Measurements from ENCODE around the gene ADIRF.
"Not testable (repeated sequence)": the region's sequence is repeated elsewhere in the genome, so short reads cannot be mapped to it uniquely, and the experiment has no call there.

Gene ADIRF

DNA sequence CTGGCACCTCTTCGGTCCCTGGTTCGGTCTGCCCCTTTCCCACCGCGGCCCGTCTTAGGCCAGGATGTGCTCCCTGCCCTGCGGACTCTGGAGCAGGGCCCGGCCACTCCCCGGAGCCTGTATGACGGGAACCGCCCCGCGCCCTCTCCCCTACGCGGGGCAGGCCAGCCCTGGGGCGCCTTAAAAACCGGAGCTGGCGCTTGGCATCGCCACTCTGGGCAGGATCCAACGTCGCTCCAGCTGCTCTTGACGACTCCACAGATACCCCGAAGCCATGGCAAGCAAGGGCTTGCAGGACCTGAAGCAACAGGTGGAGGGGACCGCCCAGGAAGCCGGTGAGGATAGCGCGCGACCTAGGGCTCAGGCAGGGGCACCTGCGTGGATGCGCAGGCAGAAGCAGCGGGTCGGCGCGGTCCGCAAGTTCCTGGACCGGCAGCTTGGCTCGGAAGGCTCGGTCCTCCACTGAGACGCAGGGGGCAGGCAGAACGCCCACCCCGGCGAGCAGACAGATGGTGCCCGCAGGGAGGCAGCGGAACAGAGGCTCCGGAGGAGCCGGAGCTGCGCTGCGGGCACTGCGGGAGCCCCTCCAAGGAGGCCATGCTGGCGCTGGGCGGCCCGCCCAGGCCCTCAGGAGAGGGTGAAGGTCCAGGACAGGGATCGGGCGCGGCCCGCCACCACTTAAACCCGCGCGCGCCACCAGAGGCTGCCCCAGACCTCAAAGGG is at the start of gene ADIRF:
TSS of gene ADIRF (plus strand) at position 212 of the 723 bp plus-strand sequence. CDS start at position 275, 63 bp downstream.
- no peak for DNase-seq

DNA sequence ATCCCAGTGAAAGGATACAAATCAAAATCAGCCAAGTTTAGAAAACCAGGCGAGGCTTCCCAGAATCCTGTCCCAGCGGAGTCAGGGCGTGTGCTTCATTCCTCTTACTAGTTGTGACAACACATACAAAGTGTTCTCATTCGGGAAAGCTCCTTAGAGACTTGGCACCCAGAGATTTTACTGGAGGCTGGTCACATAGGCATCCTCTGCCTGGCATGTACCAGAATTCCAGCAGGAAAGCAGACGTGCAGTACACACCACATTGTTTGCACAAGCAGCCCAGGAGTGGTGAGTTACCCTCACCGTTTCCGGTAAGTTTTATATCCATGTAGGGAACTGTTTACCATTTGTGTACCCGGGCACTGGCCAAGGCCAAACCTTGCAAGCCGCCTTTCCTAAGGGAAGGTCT is 45.7 kb upstream of the ADIRF start:
- no peak for DNase-seq

DNA sequence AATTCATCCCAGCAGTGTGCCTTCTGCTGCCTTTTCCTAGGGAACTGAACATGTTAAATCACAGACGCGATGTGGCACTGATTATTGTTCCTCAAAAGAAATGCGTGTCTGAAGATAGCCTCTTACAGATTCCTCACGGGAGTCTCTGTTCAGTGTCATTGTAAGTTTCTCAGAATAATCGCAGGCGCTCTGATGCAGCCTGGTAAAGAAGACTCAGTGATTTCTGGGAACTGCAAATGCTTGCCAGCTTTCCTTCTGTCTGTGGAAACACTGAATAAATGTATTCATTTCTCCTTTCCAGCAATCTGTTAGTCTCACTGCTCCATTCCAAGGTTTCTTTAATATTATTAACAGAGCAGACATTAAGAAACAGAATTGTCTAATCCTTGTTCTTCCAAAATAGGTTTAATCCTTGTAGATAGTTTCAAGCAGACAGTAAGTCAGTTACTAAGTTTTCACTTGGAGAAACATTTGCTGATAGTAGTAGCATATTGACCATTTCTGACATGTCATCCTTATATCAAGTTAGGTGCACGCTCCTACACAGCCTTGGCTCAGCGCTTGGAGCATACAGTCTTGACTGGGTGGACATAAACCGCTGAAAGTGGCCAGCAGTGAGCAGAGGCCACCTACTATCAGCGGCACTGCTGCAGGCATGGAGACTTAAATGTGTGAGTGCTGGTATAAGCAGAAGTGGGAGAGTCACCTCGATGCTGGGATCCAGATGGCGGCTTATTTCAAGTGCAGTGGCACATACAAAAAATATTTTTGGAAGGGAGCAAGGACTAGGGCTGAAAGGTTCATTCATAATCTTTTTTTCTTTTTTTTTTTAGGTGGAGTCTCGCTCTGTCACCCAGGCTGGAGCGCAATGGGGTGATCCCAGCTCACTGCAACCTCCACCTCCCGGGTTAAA is 38.6 kb upstream of the ADIRF start:
- no peak for DNase-seq

DNA sequence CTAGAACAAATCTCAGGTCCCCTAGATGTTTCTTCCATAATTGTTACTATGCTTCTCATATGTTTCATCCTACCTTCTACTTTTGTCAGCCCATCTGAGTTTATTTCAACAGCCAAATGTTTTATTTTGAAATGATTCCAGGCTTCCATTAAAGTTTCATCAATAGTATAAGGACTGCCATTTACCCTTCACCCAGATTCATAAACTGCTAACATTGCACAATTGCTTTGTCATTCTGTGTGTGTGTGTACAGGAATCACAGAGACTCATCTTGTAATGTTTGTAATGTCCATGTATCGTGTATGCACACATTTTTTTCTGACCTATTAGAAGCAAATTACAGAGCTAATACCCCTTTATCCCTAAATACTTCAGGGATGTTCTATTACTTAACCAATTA is 36.4 kb upstream of the ADIRF start:
- no peak for DNase-seq

DNA sequence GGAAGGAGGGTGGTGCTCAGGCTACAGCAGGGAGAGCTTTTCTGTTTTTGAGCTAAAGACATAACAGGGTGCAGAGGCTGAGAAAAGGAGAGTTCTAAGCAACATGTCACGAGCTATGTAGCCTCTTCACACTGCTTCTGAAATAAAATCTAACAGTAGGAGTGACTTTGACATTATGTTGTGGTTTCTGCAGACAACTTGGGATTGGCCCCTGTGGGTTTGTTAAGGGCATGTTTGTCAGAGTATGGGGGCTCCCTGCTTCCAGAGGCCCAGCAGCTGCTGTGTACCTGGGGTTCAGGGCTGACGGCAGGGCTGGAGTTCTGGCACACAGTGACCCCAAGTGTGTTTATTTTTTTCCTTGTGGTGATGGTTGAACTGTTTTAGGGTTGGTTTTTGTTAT is 35.6 kb upstream of the ADIRF start:
- DNase-seq, result no peak

DNA sequence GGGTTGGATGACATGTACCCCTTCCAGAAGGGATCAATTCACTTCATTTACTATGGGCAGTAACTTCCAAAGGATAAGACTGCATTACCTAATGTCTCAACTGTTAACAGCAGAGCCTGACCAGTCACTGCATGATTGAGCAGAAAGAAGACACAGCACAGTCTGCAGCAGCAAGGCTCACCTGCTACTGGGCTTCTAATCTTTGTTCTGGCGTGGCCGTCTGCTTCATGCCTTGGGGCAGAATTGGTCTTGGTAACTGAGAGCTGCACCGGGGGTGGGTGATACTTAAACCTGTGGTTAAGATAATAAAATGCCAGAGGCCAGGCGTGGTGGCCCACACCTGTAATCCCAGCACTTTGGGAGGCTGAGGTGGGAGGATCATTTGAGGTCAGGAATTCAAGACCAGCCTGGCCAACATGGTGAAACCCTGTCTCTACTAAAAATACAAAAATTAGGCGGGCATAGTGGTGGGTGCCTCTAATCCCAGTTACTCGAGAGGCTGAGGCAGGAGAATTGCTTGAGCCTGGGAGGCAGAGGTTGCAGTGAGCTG is 34.0 kb upstream of the ADIRF start:
- DNase-seq, result not testable (repeated sequence)

DNA sequence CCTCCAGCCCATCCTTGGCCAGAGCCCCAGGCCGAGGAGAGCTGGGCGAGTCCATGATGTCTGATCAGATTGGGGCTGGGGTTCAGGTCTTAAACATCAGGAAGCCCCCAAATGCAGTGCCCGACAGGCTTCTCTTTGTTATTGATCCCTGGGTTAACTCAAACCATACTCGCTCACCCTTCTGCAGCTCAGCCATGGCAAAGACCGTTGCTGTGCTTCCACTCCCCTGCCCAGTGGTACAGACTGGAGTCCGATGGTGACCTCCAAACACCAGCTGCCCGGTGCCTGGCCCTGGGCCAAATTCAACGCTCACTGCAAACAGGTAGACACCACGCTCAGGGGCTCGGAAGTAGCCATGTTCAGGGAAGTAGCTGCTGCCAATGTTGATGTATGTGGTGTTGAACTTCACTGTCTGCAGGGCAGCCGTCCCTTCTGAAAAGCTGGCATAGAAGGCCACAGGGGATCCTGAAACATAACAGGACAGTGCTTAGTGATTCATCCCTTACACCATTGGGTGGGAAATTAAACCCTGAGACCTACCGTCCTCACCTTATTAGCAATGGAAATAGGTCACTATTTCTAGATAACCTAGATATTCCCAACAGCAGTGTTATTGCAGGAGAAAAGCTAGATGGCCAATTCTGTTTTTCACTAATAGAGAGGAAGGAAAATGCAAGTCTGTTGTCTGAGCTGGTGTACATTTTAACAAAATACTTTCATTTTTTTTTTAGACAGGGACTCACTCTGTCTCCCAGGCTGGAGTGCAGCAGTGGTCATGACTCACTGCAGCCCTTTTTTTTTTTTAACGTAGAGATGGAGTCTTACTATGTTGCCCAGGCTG is 31.4 kb upstream of the ADIRF start:
- DNase-seq, result no peak

DNA sequence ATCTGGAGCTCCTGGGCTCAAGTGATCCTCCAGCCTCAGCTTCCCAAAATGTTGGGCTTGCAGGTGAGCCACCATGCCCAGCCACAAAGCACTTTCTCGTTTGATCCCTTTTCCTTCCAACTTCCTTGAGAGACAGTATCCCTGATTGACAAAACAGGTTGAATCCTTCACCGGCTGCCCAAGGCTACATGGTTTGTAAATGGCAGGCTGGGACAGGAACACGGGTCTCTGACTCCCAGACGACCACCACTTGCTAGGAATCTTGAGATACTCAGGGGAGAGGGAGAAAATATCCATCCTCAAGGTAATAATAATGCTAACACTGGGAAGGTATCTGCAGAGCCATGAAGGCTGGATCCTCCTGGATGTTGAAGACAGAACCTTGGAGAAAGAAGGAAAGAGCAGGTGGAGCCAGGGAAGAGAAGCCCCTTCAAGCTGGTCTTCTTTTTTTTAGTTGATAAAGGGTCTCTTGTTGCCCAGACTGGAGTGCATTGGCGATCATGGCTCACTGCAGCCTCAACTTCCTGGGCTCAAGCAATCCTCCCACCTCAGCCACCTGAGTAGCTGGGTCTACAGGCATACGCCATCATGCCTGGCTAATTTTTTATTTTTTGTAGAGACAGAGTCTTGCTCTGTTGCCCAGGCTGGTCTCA is 30.7 kb upstream of the ADIRF start:
- DNase-seq, result no peak

DNA sequence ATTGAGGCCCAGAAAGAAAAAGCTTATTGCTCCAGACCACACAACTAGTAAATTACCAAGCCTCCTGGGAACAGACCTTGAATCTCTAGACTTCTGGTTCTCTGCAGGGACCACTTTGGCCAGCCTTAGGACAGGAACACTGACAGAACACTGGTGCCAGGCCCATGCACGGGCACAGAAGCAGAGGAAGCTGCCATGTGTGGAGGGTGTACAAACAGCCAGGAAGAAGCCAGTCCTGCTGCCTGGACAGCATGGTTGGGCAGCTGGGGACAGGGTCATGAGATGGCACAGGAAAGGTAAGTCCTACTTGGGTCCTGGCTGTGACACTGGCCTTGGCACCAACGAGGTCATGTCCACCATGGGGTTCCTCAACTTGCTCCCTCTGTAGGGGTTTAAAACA is 30.0 kb upstream of the ADIRF start:
- DNase-seq, result no peak

DNA sequence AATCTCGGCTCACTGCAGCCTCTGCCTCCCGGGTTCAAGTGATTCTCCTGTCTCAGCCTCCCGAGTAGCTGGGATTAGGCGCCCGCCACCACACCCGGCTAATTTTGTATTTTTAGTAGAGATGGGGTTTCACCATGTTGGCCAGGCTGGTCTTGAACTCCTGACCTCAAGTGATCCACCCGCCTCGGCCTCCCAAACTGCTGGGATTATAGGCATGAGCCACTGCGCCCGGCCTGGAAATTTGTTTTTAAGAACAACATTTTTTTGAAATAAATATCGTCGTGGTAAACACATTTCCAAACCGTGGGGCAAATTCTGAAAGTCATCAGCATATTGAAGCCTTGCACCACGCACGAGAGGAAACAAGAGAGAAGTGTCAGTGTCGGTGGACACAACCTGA is 28.2 kb upstream of the ADIRF start:
- DNase-seq, result not testable (repeated sequence)

DNA sequence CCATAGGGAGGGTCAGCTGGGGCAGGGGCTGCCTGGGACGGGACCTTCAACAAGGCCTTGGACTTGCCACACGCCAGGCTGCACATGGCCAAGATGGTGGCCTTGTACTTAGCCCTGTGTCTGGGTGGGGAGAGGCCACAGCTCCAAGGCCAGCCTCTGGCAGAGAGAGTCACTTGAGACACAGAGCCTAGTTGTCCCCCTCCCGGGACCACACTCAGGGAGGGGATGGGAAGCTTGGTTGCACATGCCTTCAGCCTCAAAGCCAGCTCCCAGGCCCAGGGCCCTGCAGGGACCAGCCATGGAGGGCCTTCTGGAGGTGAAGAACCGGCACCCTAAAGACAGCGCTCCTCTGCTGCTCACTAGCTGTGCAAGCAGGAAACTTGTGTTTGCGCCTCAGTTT is 27.6 kb upstream of the ADIRF start:
- no peak for DNase-seq

DNA sequence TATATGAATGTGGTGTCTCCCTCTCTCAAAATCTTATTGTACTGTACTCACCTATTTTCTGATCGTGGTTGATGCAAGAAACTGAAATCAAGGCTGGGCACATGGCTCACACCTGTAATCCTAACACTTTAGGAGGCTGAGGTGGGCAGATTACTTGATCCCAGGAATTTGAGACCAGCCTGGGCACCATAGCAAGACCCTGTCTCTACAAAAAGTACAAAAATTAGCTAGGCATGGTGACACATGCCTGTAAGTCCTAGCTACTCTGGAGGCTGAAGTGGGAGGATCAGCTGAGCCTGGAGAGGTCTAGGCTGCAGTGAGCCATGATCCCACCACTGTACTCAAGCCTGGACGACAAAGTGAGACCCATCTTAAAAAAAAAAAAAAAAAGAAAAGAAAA is 26.9 kb upstream of the ADIRF start:
- DNase-seq, result no peak

DNA sequence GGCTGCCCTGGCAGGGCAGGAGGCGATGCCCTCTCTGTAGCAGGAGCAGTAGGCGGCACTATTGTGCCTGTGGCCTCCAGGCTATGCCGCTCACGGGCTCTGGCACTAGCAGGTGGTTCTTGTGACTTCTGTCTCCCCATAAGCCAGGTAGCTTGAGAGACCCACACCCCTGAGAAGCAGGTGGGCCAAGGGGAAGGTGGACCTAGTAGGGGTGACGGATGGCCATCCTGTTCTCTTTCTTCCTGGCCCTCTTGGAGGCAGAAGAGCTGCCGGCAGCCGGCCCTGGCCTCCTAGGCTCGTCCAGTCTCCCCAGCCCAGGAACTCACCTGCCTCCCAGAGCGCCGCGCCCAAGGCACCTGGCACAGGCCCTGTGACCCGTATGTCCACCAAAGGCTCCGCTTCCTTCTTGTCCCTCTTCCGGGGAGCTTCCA is 26.3 kb upstream of the ADIRF start:
- DNase-seq, result no peak

DNA sequence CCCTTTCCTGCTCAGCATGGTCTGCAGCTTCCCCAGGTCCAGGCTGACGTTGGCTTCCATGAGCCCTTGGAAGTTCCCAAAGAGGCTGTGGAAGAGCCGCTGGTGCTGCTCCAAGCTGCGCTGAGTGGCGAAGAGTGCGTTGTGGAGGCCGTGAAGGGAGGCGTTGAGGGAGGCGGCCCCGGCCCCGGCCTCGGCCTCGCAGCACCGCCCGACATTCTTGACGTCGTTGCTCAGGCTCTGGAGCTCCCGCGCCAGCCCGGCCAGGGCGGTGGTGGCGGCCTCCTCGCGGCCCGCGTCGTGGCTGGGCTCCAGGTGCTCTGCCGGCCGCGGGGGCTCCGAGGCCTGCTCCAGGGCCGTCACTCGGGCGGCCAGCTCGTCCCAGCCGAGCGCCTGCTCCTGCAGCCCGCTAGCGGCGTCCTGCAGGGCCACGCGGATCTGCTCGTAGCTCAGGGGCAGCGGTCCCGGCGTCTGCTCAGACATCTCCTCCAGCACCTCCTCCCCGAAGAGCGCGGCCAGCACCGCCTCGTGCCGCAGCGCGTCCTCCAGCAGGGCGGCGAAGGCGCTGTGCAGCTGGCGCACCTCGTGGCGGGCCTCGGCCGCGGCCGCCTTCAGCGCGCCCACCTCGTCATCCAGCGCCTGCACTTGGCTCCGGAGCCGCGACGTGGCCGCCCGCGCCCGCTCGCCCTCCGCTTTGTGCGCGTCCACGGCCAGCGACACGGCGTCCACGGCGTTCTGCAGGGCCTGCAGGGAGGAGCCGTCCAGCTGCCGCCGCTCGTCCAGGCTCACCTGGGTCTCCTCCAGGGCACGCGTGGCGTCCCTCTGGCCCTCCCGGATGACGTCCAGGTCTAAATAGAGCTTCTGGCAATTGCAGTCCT is 25.6 kb upstream of the ADIRF start:
- no peak for DNase-seq

DNA sequence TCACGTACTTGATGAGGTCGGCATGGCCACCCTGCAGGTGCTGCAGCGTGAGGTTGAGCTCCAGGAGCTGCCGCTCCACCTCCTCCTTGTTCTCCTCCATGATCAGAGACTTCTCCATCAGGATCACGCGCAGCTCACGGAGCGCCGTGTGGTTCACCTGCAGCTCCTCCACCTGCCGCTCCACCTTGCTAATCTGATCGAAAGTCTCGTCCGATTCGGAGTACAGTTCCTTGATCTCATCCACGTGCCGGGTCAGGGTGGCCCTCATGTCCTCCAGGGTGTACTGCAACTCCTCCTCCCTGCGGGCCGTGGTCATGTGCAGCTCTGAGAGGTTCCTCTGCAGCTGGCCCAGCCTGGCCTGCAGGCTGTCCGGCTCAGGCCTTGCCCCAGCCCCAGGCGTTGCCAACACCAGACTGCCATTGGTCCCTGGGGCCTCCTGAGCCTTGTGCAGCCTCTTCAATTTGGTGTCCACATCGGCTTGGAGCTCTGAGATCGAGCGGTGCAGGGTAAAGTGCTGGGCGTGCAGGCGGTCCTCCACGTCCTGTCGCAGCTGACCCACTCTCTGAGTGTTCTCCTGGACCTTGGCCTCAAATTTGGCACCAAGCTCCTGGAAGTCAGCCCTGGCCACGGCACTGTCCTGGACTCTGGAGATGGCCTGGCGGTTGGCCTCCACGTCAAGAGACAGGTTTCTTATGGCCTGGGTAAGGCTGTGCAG is 24.8 kb upstream of the ADIRF start:
- DNase-seq, result no peak

DNA sequence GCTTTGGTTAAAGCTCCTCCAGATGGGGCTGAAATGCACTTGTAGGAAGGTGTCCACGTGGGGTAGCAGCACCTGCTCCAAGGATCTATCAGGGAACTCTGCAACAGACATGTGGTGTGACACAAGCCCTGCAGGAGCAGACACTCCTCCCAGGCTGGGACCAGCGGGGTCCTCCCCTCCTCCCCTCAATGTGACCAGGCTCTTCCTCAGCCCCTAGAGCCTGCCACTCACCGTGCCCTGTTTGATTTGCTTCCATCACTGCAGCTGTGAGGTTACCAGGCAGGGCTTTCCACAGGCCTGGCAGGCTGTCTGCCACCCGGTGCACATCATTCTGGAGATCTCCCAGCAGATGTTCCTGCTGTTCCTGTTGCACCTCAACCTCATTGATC is 24.3 kb upstream of the ADIRF start:
- no peak for DNase-seq

DNA sequence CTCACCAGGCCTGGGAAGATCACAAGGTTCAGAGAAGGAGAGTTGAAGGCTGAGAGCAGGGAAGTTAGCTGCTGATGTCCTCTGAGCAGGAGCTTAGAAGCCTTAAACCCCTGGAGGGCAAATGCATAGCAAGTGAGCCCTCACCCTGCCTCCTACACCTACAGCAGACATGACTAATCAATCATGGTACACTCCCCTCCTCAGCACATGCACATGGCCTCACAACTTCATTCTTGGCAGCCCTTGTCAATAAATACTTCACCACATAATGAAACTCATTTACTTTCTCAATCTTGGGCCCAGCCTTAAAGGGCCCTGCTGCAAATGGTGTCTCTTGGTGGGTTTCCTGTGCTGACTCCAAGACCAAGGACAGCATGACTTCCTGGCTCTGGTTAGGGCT is 23.8 kb upstream of the ADIRF start:
- DNase-seq, result no peak

DNA sequence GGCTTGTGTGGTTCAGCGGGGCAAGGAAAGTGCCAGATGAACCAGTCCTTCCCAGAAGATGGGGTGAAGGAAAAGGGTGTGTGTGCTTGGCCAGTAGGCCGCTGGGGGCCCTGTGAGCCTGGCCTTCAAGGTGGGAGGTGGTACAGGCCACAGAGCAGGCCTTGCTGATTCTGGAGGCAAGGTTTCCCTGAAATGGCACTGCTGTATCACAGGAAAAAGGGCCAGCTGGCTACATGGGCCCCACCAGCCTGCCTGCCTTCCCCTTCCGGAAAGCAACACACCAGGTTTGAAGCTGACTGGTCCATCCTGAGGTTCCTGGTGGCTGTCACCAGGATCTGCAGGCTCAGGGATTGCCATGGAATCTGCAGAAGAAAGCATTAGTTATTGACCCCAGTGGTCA is 23.4 kb upstream of the ADIRF start:
- no peak for DNase-seq

DNA sequence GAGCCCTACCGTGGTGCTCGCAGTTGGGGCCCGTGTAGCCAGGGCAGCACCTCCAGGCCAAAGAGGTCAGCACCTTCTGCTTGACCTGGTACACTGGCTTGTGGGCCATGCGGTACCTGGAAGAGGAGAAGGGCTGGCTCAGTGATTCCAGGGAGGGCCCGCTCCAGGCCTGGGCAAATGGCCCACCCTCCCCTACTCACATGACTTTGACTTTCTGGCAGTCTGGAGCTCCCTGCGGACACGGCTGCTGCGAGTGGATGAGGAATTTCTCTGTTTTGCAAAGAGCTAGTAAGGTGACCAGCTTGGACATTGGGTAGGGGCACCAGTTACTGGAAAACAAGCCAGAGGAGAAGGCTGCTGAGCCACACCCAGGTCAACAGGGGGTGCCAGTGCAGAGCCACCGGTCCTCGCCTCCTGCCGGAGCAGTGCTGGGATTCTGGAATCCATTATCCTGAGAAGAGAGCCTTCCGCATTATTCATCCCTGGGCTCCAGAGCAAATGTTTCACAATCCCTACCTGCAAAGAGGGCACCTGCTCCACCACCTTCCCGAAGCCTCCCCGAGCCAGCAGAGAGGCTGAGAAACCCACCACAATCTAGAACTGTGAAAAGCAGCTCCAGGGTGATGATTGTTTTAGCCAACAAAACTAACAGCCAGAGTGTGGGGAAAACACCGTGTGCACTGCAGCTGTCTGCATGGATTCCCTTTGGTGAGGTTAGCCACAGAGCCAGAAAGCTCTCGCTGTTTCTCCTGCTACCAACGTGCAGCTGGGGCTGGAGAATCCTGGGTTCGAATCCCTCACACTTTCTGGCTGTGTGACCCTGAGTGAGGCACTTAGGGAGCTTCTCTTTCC is 22.7 kb upstream of the ADIRF start:
- no peak for DNase-seq

Measured in NCI-H2029 treated with DMSO at 0.1 percent for 48 hours (cell line).